Measurements from ENCODE around the gene CCND1. TPM values are rescaled to one million over a fixed set of nuclear protein-coding genes. Genes with fewer than 3 reads are reported as not detected.
A peak's percentile ranks its signal among the peaks of the same experiment; 100 is the strongest.

CCND1 gene
- total and polyA plus RNA-seq, 12 donors: 12.1 to 149 (median 80.7) TPM

DNA sequence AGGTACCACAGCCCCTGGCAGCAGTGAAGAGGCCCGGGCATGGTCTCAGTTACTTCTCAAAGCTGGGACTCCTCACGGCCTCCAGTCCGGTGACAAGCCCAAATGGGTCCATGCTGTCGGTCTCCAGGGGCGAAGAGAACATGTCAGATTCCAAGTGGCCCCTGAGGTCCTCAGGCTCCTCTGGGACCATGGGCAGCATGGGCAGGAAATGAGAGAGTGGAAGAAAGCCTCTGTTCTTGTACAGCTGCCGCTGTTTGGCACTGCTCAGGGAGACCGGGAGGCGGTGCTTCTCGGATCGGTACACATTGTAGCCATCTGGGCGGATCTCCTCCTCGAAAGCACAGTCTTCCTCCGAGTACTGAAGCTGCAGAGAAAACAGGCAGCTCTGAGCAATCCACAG is 58.3 kb downstream of the CCND1 start:
- H3K9me3 ChIP-seq (replicated peaks in 1 of 3): no peaks in the 10 kb centered on the region
- intact Hi-C loops (cut with DNase I): no loop called here
- no peak overlapping the region for H3K27ac ChIP-seq
- WGBS, 4 donors: 74 to 86% (median 82%) methylated on average over 12 to 13 of the region's 13 CpGs
- TF ChIP-seq POLR2A (IDR thresholded peaks at IDR 0.05): no peak
- TF ChIP-seq CTCF (IDR thresholded peaks at IDR 0.05): no peak
- no peak for DNase-seq
- H3K36me3 ChIP-seq (replicated peaks in 1 of 2): no peaks in the 10 kb centered on the region
- peaks cover 39% of the 10 kb centered on the region for H3K27me3 ChIP-seq
- H3K4me3 ChIP-seq: no peak overlapping the region
- peaks cover 0 to 9% of the 10 kb centered on the region in 2 donors for H3K4me1 ChIP-seq (replicated peaks in 1 of 2)

DNA sequence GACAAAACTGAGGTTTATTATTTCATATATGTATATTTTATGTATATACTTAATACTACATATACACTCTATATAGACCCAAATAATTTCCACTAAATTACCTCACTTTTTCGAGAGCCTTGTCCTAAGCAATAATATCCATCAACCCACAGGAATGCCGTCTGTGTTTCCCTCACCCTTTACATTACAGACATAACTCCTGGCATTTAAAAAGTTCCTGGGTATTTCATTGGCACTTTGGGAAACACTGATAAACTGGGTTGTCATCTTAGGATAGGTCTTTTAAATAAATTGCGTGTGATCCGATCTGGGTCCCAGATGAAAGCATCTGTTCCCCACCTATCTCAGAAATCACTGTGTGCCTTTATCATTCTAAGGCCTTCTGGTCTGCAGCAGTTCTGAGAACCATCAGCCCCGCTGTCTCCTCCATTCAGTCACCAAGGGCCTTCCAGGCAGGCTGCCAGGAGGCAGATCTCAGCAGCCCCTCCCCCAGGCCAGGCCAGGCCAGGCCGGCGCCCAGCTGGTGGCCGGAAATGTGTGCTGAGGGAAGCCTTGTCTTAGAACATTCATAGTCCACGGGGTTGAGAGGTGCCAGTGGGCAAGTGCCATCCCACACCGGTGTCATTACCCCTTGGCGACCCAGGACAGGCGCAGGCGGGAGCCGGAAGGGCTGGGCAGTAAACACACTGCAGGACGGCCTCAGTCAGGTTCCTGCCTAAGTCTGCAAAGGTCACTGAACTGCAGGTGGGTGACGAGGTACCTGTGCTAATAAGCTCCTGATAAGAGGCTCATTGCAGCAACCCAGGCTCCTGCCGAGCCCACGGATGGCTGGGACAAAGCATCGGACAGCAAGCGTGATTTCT is 59.6 kb downstream of the CCND1 start:
- TF ChIP-seq POLR2A (IDR thresholded peaks at IDR 0.05) (no peak), CTCF (IDR thresholded peaks at IDR 0.05) (no peak)
- no peak overlapping the region for H3K27ac ChIP-seq
- no peak overlapping the region for H3K4me3 ChIP-seq
- H3K4me1 ChIP-seq (replicated peaks in 1 of 2): peaks cover 0 to 9% of the 10 kb centered on the region in 2 donors
- no peaks in the 10 kb centered on the region for H3K36me3 ChIP-seq (replicated peaks in 1 of 2)
- DNase-seq: peak; percentile 56 to 87 (median 77)
- peaks cover 52% of the 10 kb centered on the region for H3K27me3 ChIP-seq
- no peaks in the 10 kb centered on the region for H3K9me3 ChIP-seq (replicated peaks in 1 of 3)
- intact Hi-C loops (cut with DNase I): no loop called here
- 34 to 42% (median 39%) methylated on average over 10 to 20 of the region's 20 CpGs for WGBS, 4 donors

DNA sequence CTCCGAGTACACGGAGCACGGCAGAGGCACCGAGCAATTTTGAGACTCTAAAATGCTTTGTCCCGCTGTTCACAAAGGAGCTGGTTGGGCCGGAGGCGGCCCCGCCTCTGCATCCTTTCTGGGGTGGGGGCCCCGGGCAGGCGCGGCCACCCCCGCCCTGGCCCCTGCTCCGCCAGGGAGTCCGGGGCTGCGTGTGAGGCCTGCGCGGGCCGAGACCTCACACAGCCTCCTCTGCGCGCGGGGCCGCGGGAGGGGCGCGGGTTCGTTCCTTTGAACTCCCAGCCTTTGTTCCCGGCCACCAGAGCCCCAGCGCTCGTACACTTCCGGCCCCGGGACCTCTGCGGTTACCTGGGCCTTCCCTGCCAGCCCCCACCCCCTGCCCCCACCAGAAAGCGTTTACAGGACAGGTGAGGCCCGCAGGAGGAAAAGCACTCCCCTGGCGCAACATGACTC is 61.3 kb downstream of the CCND1 start:
- no peak overlapping the region for H3K4me3 ChIP-seq
- no peak overlapping the region for H3K27ac ChIP-seq
- peaks cover 0 to 9% of the 10 kb centered on the region in 2 donors for H3K4me1 ChIP-seq (replicated peaks in 1 of 2)
- H3K9me3 ChIP-seq (replicated peaks in 1 of 3): no peaks in the 10 kb centered on the region
- TF ChIP-seq CTCF (IDR thresholded peaks at IDR 0.05) (no peak), POLR2A (IDR thresholded peaks at IDR 0.05) (no peak)
- no peak for DNase-seq
- no peaks in the 10 kb centered on the region for H3K36me3 ChIP-seq (replicated peaks in 1 of 2)
- intact Hi-C loops (cut with DNase I): no loop called here
- H3K27me3 ChIP-seq: peaks cover 62% of the 10 kb centered on the region
- 11 to 19% (median 16%) methylated on average over 7 to 35 of the region's 35 CpGs for WGBS, 4 donors

DNA sequence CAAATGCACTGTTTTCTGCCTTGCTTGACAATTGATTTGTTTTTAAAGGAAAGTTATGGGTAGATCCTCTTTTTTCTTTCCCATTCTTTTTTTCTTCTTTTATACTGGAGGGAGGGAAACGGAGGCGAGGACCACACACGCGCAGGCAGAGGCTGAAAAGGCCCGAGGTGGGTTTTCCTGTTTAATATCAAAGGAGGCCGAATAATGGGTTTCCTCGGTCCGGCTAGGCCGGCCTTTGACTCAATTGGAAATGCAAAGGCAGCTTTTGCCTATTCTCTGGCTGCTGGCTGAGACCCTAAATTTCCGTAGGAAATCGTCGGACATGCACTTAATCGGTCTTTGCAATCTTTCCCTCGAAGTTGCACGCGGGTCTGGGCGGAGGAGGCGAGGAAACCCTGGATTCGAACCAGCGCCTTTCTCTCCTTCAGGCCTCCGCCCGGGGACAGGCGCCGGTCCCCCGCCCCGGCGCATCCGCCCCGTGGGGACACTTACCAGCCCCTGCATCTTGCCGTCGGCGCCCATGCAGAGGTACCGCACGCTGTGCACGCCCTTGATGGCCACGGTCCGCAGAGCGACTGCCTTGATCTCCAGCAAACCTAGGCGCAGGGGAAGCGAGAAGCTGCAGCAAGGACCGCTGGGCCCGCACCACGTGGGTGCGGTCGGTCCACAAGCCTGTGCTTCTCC is 62.0 kb downstream of the CCND1 start:
- H3K27me3 ChIP-seq: peaks cover 62% of the 10 kb centered on the region
- TF ChIP-seq POLR2A (IDR thresholded peaks at IDR 0.05) (no peak), CTCF (IDR thresholded peaks at IDR 0.05) (no peak)

More for the DNA sequence above, 62.0 kb downstream of the CCND1 start:
- Histone ChIP-seq H3K27ac (no peak overlapping the region), H3K4me3 (no peak overlapping the region), H3K36me3 (replicated peaks in 1 of 2) (no peaks in the 10 kb centered on the region), H3K9me3 (replicated peaks in 1 of 3) (no peaks in the 10 kb centered on the region), H3K4me1 (replicated peaks in 1 of 2) (peaks cover 0 to 9% of the 10 kb centered on the region in 2 donors)
- 10 to 11% (median 11%) methylated on average over 28 to 45 of the region's 45 CpGs for WGBS, 4 donors
- intact Hi-C loops (cut with DNase I): no loop called here
- no peak for DNase-seq
